Smooth muscle cell (in vitro differentiated cells): ENCODE measurements around the gene ABCB9. TPM values are rescaled to one million over a fixed set of nuclear protein-coding genes. Genes with fewer than 3 reads are reported as not detected.

Experiments used
- DNase-seq: peaks from one replicate; lab custom pipeline; 2025; ENCODE audit not compliant: unreplicated experiment; lab: John Stamatoyannopoulos, UW
- H2AFZ ChIP-seq: fragments of 200-600 bp; sonication (generic); 2 replicates; pipeline ENCODE4 v1.6.0; 2016; ENCODE audit warnings: antibody characterized with exemption, low read depth, mild to moderate bottlenecking
- H3F3A ChIP-seq: fragments of 200-600 bp; sonication (generic); 2 replicates; pipeline ENCODE4 v1.6.0; 2017; ENCODE audit warnings: antibody characterized with exemption, low read depth
- H3K27ac ChIP-seq: fragments of 200-600 bp; sonication (generic); 2 replicates; pipeline ENCODE4 v1.5.1; 2016; ENCODE audit warnings: low read depth, mild to moderate bottlenecking
- H3K27me3 ChIP-seq: fragments of 200-600 bp; sonication (generic); 2 replicates; pipeline ENCODE4 v1.6.1; 2016; ENCODE audit warnings: low read depth, mild to moderate bottlenecking
- H3K36me3 ChIP-seq: fragments of 200-600 bp; sonication (generic); 2 replicates; pipeline ENCODE4 v1.5.1; 2016; ENCODE audit warnings: low read depth
- H3K4me1 ChIP-seq: fragments of 200-600 bp; sonication (generic); 2 replicates; pipeline ENCODE4 v1.5.1; 2016; ENCODE audit warnings: low read depth
- H3K4me2 ChIP-seq: fragments of 200-600 bp; sonication (generic); 2 replicates; pipeline ENCODE4 v1.6.0; 2016; ENCODE audit warnings: mild to moderate bottlenecking
- H3K4me3 ChIP-seq: fragments of 200-600 bp; sonication (generic); 2 replicates; pipeline ENCODE4 v1.5.1; 2016; ENCODE audit warnings: mild to moderate bottlenecking
- H3K79me2 ChIP-seq: fragments of 200-600 bp; sonication (generic); 2 replicates; pipeline ENCODE4 v1.6.0; 2016; ENCODE audit warnings: low read depth, mild to moderate bottlenecking
- H3K9ac ChIP-seq: fragments of 200-600 bp; sonication (generic); 2 replicates; pipeline ENCODE4 v1.6.0; 2016; ENCODE audit warnings: low read depth
- H3K9me3 ChIP-seq: fragments of 200-600 bp; sonication (generic); replicated peaks from 2 replicates; pipeline ENCODE4 v1.5.1; 2016; ENCODE audit warnings: low read depth
- H4K20me1 ChIP-seq: fragments of 200-600 bp; sonication (generic); 2 replicates; pipeline ENCODE4 v1.6.0; 2016; ENCODE audit warnings: low read depth
- CTCF ChIP-seq: fragments of 200-600 bp; sonication (generic); IDR thresholded peaks from 2 replicates; pipeline ENCODE4 v1.5.1; 2017; ENCODE audit warnings: borderline replicate concordance, mild to moderate bottlenecking, antibody characterized with exemption; ENCODE audit not compliant: insufficient read depth, poor library complexity, severe bottlenecking
- WGBS: methylation state at CpG from one replicate; pipeline ENCODE4 v1.1.7; 2016; ENCODE audit warnings: low lambda C conversion rate; 5-methylcytosine and 5-hydroxymethylcytosine counted together
- polyA plus RNA-seq: library from polyadenylated mRNA; unstranded; fragments of >200 nt; fragmentation: Nextera tagmentation; extraction: Ambion mirVana; gene quantifications from 2 replicates; pipeline ENCODE4 v1.2.1, GENCODE V29; 2016
- total RNA-seq: library from RNA; depleted of rRNA; stranded (reverse); fragments of >200 nt; gene quantifications from 2 replicates; pipeline ENCODE4 v1.2.3, GENCODE V29; 2014

Gene ABCB9
- total and polyA plus RNA-seq, 2 experiments from 2014 or later, result 8.0 to 8.2 TPM

GRCh38 chr12:122969676-122970075 lies 3.4 kb upstream of the ABCB9 start:
- Histone ChIP-seq H2AFZ (no peak overlapping the region), H3F3A (no peaks in the 10 kb centered on the region), H3K4me2 (no peak overlapping the region), H3K4me3 (no peak overlapping the region), H4K20me1 (no peaks in the 10 kb centered on the region), H3K27ac (no peak overlapping the region), H3K4me1 (peaks cover 15% of the 10 kb centered on the region), H3K79me2 (no peaks in the 10 kb centered on the region), H3K9me3 (no peaks in the 10 kb centered on the region), H3K27me3 (no peaks in the 10 kb centered on the region), H3K36me3 (no peaks in the 10 kb centered on the region), H3K9ac (no peak overlapping the region)
- DNase-seq, result no peak
- 77% methylated on average over 4 of the region's 4 CpGs for WGBS
- TF ChIP-seq CTCF, result no peak

- Histone ChIP-seq H3K9ac (no peak overlapping the region), H3K27me3 (no peaks in the 10 kb centered on the region), H3K9me3 (no peaks in the 10 kb centered on the region), H3K4me1 (peaks cover 10% of the 10 kb centered on the region), H3K36me3 (no peaks in the 10 kb centered on the region), H3K27ac (no peak overlapping the region), H3K79me2 (no peaks in the 10 kb centered on the region), H4K20me1 (no peaks in the 10 kb centered on the region), H3K4me3 (no peak overlapping the region), H3F3A (no peaks in the 10 kb centered on the region), H2AFZ (no peak overlapping the region), H3K4me2 (no peak overlapping the region)
- no peak for DNase-seq
- no peak for TF ChIP-seq CTCF
- WGBS, result 93% methylated on average over 2 of the region's 2 CpGs
Measured at GRCh38 chr12:122968104-122968503, 1.8 kb upstream of the ABCB9 start.

GRCh38 chr12:122966743-122967550 lies 684 bp upstream of the ABCB9 start:
- Histone ChIP-seq H3K9me3 (no peaks in the 10 kb centered on the region), H3K27me3 (no peaks in the 10 kb centered on the region), H3K4me3 (no peak overlapping the region), H2AFZ (no peak overlapping the region), H3K4me1 (peaks cover 10% of the 10 kb centered on the region), H3F3A (no peaks in the 10 kb centered on the region), H4K20me1 (no peaks in the 10 kb centered on the region), H3K27ac (no peak overlapping the region), H3K9ac (no peak overlapping the region), H3K4me2 (no peak overlapping the region), H3K79me2 (no peaks in the 10 kb centered on the region), H3K36me3 (no peaks in the 10 kb centered on the region)
- WGBS, result 78% methylated on average over 15 of the region's 15 CpGs
- no peak for DNase-seq
- TF ChIP-seq CTCF, result no peak

- H3F3A ChIP-seq, result no peaks in the 10 kb centered on the region
- H3K4me3 ChIP-seq, result peak overlapping the region; percentile 61
- peaks cover 10% of the 10 kb centered on the region for H3K4me1 ChIP-seq
- H2AFZ ChIP-seq, result no peak overlapping the region
- H4K20me1 ChIP-seq, result no peaks in the 10 kb centered on the region
- H3K9ac ChIP-seq, result no peak overlapping the region
- TF ChIP-seq CTCF, result no peak
- no peaks in the 10 kb centered on the region for H3K9me3 ChIP-seq
- no peak overlapping the region for H3K27ac ChIP-seq
- WGBS, result 67% methylated on average over 12 of the region's 12 CpGs
- H3K27me3 ChIP-seq, result no peaks in the 10 kb centered on the region
- H3K36me3 ChIP-seq, result no peaks in the 10 kb centered on the region
- no peaks in the 10 kb centered on the region for H3K79me2 ChIP-seq
- no peak for DNase-seq
- peak overlapping the region; percentile 87 for H3K4me2 ChIP-seq
Measured at GRCh38 chr12:122965321-122965751, 927 bp downstream of the ABCB9 start.
